Measurements from ENCODE around the gene C1QB.

GRCh38 chr1:22696610-22697009 lies 43.6 kb downstream of the C1QB start:
- TF ChIP-seq RAD21 (IDR thresholded peaks at IDR 0.05; ENCODE audit: low read length) (no peak), POLR2A (IDR thresholded peaks at IDR 0.05; ENCODE audit: low read depth, low read length) (no peak), CTCF (conservative IDR thresholded peaks at IDR 0.05; ENCODE audit: low read depth, low read length) (no peak), RFX5 (IDR thresholded peaks at IDR 0.05; ENCODE audit: low read depth, low read length) (no peak), USF2 (IDR thresholded peaks at IDR 0.05; ENCODE audit: low read depth, low read length) (no peak), NFE2L2 (IDR thresholded peaks at IDR 0.05; ENCODE audit: low read depth, low read length) (no peak), MAZ (IDR thresholded peaks at IDR 0.05; ENCODE audit: borderline replicate concordance, low read depth, low read length) (no peak), CEBPB (IDR thresholded peaks at IDR 0.05; ENCODE audit: low read depth, low read length) (no peak), MAFK (IDR thresholded peaks at IDR 0.05; ENCODE audit: low read depth, low read length) (no peak), RCOR1 (IDR thresholded peaks at IDR 0.05; ENCODE audit: insufficient replicate concordance, low read length) (no peak), FOS (IDR thresholded peaks at IDR 0.05; ENCODE audit: low read depth, low read length) (no peak), BHLHE40 (IDR thresholded peaks at IDR 0.05; ENCODE audit: low read depth, low read length) (no peak)
